HG02938 (cell line): Measurements from ENCODE around the gene HOXA9.

Source experiments
- ATAC-seq: cut with Tn5 transposase; IDR thresholded peaks from one replicate; pipeline ENCODE4 v1.9.1; 2021; ENCODE audit warnings: mild to moderate bottlenecking, moderate library complexity; ENCODE audit not compliant: unreplicated experiment

HOXA9 gene

GRCh38 chr7:27155816-27156507, 9.4 kb downstream of the HOXA9 start:
- no peak for ATAC-seq

- ATAC-seq: no peak
Measured at GRCh38 chr7:27154901-27155815, 10.2 kb downstream of the HOXA9 start.

- no peak for ATAC-seq
Measured at GRCh38 chr7:27154369-27154768, 11.0 kb downstream of the HOXA9 start.

- no peak for ATAC-seq
Measured at GRCh38 chr7:27153526-27153925, 11.8 kb downstream of the HOXA9 start.

- ATAC-seq: no peak
Measured at GRCh38 chr7:27152816-27153442, 12.4 kb downstream of the HOXA9 start.

GRCh38 chr7:27151931-27152815, 13.2 kb downstream of the HOXA9 start, which contains the start of gene HOXA3:
Gene HOXA3, minus strand, starts transcription at chr7:27152583. Its CDS starts 41,943 bp downstream, at chr7:27110640.
- no peak for ATAC-seq

GRCh38 chr7:27151341-27151930, 13.9 kb downstream of the HOXA9 start:
- no peak for ATAC-seq

GRCh38 chr7:27150568-27151340, 14.6 kb downstream of the HOXA9 start:
- ATAC-seq: peak; percentile 64

- no peak for ATAC-seq
Measured at GRCh38 chr7:27149842-27150567, 15.3 kb downstream of the HOXA9 start.

GRCh38 chr7:27148756-27149641, 16.3 kb downstream of the HOXA9 start:
- ATAC-seq: no peak

- no peak for ATAC-seq
Measured at GRCh38 chr7:27148031-27148755, 17.1 kb downstream of the HOXA9 start.

GRCh38 chr7:27147199-27148030, 17.9 kb downstream of the HOXA9 start, which contains the start of gene HOXA6:
Gene HOXA6, minus strand, starts transcription at chr7:27147774. Its CDS starts 25 bp downstream, at chr7:27147749.
- no peak for ATAC-seq

- no peak for ATAC-seq
Measured at GRCh38 chr7:27146491-27147198, 18.7 kb downstream of the HOXA9 start.

GRCh38 chr7:27145914-27146412, 19.4 kb downstream of the HOXA9 start:
- no peak for ATAC-seq
